Astrocyte (in vitro differentiated cells and primary cell): Measurements from ENCODE around the gene DLGAP1.

Source experiments
- CTCF ChIP-seq: IDR thresholded peaks from 2 replicates; pipeline ENCODE4 v1.5.1; 2011; ENCODE audit warnings: low read depth, mild to moderate bottlenecking, inconsistent platforms, low read length, moderate library complexity; ENCODE audit not compliant: insufficient read depth
- EZH2 ChIP-seq: IDR thresholded peaks from 2 replicates; pipeline ENCODE4 v1.6.1; 2012; ENCODE audit warnings: mild to moderate bottlenecking, low read length, inconsistent platforms; ENCODE audit not compliant: insufficient read depth

- TF ChIP-seq CTCF (no peak), EZH2 (no peak)
Observed at GRCh38 chr18:3652380-3653262, 802.5 kb downstream of the DLGAP1 start.
